ENCODE data around the gene SLFN14. TPM values are rescaled to one million over a fixed set of nuclear protein-coding genes. Genes with fewer than 3 reads are reported as not detected.
"Not testable (repeated sequence)": the region's sequence is repeated elsewhere in the genome, so short reads cannot be mapped to it uniquely, and the experiment has no call there.

The SLFN14 gene
- polyA plus RNA-seq, 3 donors: 0.12 to 0.22 (median 0.17) TPM

GRCh38 chr17:35559495-35560210, 966 bp downstream of the SLFN14 start:
- no peak for DNase-seq

- DNase-seq: no peak
Observed at GRCh38 chr17:35557353-35557752, 3.3 kb downstream of the SLFN14 start.

GRCh38 chr17:35555691-35556090, 4.9 kb downstream of the SLFN14 start:
- no peak for DNase-seq

DNA sequence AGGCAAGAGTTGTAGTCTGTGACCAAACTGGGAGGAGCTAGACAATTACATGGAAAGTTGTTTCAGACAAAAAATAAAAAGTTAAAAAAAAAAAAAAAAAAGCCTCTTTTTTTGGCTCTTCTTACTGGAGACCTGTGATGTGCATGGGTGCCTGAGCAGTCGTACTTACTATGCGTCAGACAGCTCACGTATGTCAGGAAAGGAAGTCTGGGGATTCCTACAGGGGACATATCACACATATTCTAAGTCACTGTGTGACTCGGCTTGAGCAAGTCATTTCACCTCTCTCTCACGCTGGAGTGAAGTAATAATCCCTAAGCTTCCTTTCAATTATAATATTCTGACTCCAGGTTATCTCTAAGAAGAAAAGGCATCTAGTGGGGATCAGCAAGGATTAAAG, 6.0 kb downstream of the SLFN14 start:
- no peak for DNase-seq

GRCh38 chr17:35553310-35553709, 7.3 kb downstream of the SLFN14 start:
- no peak for DNase-seq

- DNase-seq: no peak
Observed at GRCh38 chr17:35548978-35549377, 11.6 kb downstream of the SLFN14 start.

GRCh38 chr17:35548208-35548810, 12.3 kb downstream of the SLFN14 start:
- no peak for DNase-seq

DNA sequence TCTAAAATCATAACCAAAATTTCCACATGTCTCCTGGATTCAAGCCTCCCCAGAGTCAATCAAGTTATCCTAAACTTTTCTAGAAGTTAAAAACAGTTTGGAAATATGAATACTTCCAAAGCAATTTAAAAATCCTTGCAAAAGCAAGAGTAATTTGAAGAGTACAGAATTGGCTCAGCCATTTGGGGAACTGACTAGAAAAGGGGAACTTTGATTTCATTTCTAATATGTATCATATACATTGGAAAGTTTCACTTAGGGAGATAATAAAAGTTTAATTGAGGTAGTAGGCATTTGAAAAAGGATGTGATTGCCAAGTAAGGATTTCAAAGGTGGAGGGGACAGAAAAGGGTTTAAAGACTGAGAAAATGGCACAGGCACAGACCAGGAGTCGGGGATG, 14.1 kb downstream of the SLFN14 start:
- no peak for DNase-seq

- no peak for DNase-seq
Observed at GRCh38 chr17:35545150-35545549, 15.5 kb downstream of the SLFN14 start.

DNA sequence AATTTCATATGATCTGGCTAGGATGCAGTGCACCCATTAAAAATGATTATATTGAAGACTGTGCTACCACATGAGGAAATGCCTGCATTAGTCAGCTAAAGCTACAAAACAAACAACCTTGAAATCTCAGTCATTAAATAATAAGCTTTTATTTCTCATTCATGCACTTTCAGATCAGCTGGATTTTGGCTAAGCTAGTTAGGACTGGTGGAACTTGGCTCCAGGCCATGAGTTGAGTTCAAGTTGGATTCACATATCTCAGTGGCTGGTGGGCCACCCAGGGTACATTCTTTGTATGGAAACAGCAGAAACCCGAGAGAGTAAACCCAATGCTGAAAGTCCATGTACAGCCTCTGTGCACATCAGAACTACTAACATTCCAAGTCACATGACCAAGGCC, 16.8 kb downstream of the SLFN14 start:
- DNase-seq: no peak

DNA sequence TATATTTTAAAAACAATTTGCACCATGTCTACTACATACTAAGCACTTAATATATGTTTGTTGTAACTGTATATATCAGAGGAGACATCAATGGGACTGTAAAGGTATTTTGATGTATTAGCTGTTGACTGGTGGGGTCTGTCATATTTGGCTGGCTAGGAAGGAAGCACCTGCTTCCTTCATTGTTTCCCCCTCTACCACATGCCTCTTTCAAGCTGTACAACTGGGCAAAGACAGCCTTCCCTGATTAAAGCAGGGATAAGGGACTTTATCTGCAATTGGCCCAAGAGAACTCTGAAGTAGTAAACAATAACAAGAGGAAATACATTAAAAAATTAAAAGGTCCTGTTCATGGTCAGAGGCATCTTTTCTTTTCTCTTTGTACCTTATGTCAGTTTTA, 17.6 kb downstream of the SLFN14 start:
- DNase-seq: no peak

- no peak for DNase-seq
Observed at GRCh38 chr17:35541434-35541833, 19.2 kb downstream of the SLFN14 start.

DNA sequence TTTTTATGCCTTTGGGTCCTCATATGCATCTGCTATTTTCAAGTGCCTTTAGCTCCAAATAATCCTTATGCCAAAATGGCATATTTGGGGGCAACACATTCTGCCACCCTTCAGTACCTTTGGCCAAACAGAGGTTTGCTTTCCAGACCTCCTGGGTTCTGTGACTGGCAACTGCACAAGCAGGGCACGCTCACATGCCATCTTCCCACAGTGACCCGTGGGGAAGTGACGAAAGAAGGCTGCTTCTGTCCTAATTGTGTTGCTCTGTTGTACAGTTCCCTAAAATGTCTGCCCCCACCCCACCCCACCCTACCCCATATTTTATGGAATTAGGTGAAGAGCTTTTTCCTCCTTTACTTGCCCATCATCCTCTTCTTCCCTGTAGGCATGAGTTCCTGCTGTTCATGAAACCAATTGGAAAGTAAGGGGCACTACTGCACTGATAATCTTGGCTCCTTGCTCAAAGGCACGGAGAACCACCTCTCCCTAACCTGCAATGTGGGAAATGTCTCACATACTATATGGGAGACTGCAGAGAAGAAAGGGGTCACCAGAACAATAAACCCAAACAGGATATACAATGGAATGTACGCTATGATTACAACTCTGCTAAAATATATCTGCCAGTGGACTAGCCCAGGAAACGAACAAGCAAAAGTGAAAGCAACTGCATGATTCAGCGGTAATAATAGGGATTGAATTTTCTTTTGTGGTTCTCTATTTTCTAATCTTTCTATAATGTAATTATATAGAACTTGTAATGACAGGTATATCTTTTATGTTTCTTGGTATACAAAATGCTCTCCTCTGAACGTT, 19.8 kb downstream of the SLFN14 start:
- DNase-seq: no peak

- no peak for DNase-seq
Observed at GRCh38 chr17:35539659-35540026, 21.0 kb downstream of the SLFN14 start.

- DNase-seq: no peak
Observed at GRCh38 chr17:35537601-35538141, 22.9 kb downstream of the SLFN14 start, which contains the start of gene SLFN12L. Gene SLFN12L, minus strand, starts transcription at chr17:35537678. Its CDS starts 15,314 bp downstream, at chr17:35522364.

- DNase-seq: no peak
Observed at GRCh38 chr17:35536664-35537171, 23.9 kb downstream of the SLFN14 start.

GRCh38 chr17:35535406-35535805, 25.2 kb downstream of the SLFN14 start:
- DNase-seq: not testable (repeated sequence)

- no peak for DNase-seq
Observed at GRCh38 chr17:35534576-35535093, 26.0 kb downstream of the SLFN14 start.

DNA sequence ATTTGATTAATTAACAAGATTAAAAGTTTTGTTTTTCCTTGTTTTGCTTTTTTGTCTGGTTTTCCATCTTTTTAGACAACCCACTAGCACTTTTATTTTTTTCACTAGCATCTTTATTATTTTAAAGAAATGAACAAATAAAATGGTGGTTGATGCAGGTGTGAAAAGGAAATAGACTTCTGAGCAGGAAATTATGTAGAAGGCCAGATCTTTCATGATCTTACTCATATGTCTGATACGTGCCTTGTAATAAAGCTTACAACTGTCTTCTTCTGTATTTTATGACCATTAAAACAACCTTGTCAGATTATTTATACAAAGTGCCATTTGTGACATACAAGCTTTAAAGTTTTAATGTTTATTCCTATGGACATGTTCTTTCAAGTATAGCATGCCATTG, 29.5 kb downstream of the SLFN14 start:
- DNase-seq: no peak

DNA sequence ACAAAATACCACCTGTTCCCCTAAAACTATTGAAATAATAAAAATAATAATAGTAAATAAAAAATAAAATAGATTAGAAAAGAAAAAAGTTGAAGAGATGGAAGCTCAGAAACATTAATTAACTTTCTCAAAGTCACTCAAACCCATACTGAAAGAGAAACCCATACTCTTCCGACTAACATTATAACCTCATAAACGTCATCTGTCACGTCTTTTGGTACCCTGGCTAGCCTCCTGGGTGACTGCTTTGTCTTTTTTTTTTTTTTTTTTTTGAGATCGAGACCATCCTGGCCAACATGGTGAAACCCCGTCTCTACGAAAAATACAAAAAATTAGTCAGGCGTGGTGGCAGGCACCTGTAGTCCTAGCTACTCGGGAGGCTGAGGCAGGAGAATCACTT, 30.8 kb downstream of the SLFN14 start:
- DNase-seq: no peak

GRCh38 chr17:35529326-35529725, 31.3 kb downstream of the SLFN14 start:
- not testable (repeated sequence) for DNase-seq

GRCh38 chr17:35523296-35523695, 37.3 kb downstream of the SLFN14 start:
- no peak for DNase-seq
